Keratinocyte (primary cell): Measurements from ENCODE around the gene PIM3. TPM values are rescaled to one million over a fixed set of nuclear protein-coding genes. Genes with fewer than 3 reads are reported as not detected.

Source experiments
- DNase-seq: peaks from one replicate; pipeline ENCODE4 v3.0.0-alpha.2; 2011; ENCODE audit warnings: low read depth, missing footprints, low spot score
- FAIRE-seq: peaks from 2 replicates; lab custom pipeline; 2011; peaks lifted over from hg19 to GRCh38; lab: Jason Lieb, UNC
- H2AFZ ChIP-seq: 2 replicates; pipeline ENCODE4 v1.6.0; 2012; ENCODE audit warnings: low read length, control low read depth, inconsistent platforms; ENCODE audit not compliant: control insufficient read depth
- H3K27ac ChIP-seq: 2 replicates; pipeline ENCODE4 v1.5.1; 2011; ENCODE audit warnings: low read length; ENCODE audit not compliant: control insufficient read depth, insufficient read depth
- H3K27me3 ChIP-seq: 3 replicates; pipeline ENCODE4 v1.6.0; 2011; ENCODE audit warnings: low read length; ENCODE audit not compliant: control insufficient read depth, insufficient read depth; ENCODE audit errors: extremely low read depth
- H3K36me3 ChIP-seq, 2 experiments: 2 replicates in 1 of 2; 3 replicates in 1 of 2; pipeline ENCODE4 v1.5.1; 2011; ENCODE audit warnings: low read length in 2 of 2, mild to moderate bottlenecking in 1 of 2; ENCODE audit not compliant: control insufficient read depth in 2 of 2, insufficient read depth in 2 of 2; ENCODE audit errors: extremely low read depth in 1 of 2
- H3K4me1 ChIP-seq: 3 replicates; pipeline ENCODE4 v1.5.1; 2011; ENCODE audit warnings: low read length; ENCODE audit not compliant: control insufficient read depth, insufficient read depth; ENCODE audit errors: extremely low read depth
- H3K4me2 ChIP-seq: 3 replicates; pipeline ENCODE4 v1.6.0; 2011; ENCODE audit warnings: low read depth, low read length; ENCODE audit not compliant: control insufficient read depth, insufficient read depth; ENCODE audit errors: extremely low read depth
- H3K4me3 ChIP-seq, 3 experiments: fragments of 200-600 bp in 1 of 3; sonication (generic) in 1 of 3; 2 replicates in 2 of 3; 3 replicates in 1 of 3; pipeline ENCODE4 v1.5.1; 2011 to 2016; ENCODE audit warnings: low read length in 3 of 3, mild to moderate bottlenecking in 3 of 3, control low read depth in 2 of 3, inconsistent platforms in 1 of 3, low read depth in 1 of 3, mixed read lengths in 1 of 3, mixed run types in 1 of 3, moderate library complexity in 1 of 3; ENCODE audit not compliant: control insufficient read depth in 2 of 3, insufficient read depth in 2 of 3; ENCODE audit errors: extremely low read depth in 1 of 3
- H3K79me2 ChIP-seq: 2 replicates; pipeline ENCODE4 v1.6.0; 2012; ENCODE audit warnings: low read length; ENCODE audit not compliant: control insufficient read depth, insufficient read depth
- H3K9ac ChIP-seq: 3 replicates; pipeline ENCODE4 v1.6.0; 2011; ENCODE audit warnings: low read length; ENCODE audit not compliant: control insufficient read depth, insufficient read depth; ENCODE audit errors: extremely low read depth
- H3K9me1 ChIP-seq: 3 replicates; pipeline ENCODE4 v1.6.0; 2011; ENCODE audit warnings: low read length; ENCODE audit not compliant: control insufficient read depth, insufficient read depth; ENCODE audit errors: extremely low read depth
- H3K9me3 ChIP-seq: 2 replicates; pipeline ENCODE4 v1.5.1; 2012; ENCODE audit warnings: low read depth, low read length; ENCODE audit not compliant: control insufficient read depth
- H4K20me1 ChIP-seq: 3 replicates; pipeline ENCODE4 v1.6.0; 2011; ENCODE audit warnings: low read length; ENCODE audit not compliant: control insufficient read depth, insufficient read depth; ENCODE audit errors: extremely low read depth
- EZH2 ChIP-seq: IDR thresholded peaks from one replicate; pipeline ENCODE4 v1.6.1; 2012; ENCODE audit warnings: inconsistent platforms, mild to moderate bottlenecking, low read length, moderate library complexity
- dilution Hi-C: fragments of 300-500 bp; cut with MboI; formaldehyde crosslinking; loops from one replicate; pipeline ENCODE4 v1.7.0; 2020; ENCODE audit warnings: low sequenced_read_pairs; ENCODE audit not compliant: extremely low pct_ligation_motif_present
- polyA plus RNA-seq, 5 experiments: library from polyadenylated mRNA; depleted of rRNA in 3 of 5; stranded (reverse) in 3 of 5; stranded (forward) in 1 of 5; unstranded in 1 of 5; fragments of >200 nt; gene quantifications; 1 replicate in 1 of 5; 2 replicates in 3 of 5; 3 replicates in 1 of 5; pipeline versions ENCODE4 v1.2.1 to v1.2.3, GENCODE V29; 2011 to 2012; ENCODE audit warnings: missing spikeins in 2 of 5, low read depth in 1 of 5, low replicate concordance in 1 of 5
- TF ChIP-seq, protein P1 (sequence below), 3 experiments: IDR thresholded peaks in 1 of 3; conservative IDR thresholded peaks in 1 of 3; optimal IDR thresholded peaks in 1 of 3; 2 replicates in 2 of 3; 3 replicates in 1 of 3; pipeline versions ENCODE3 to v1.5.1; 2011; ENCODE audit warnings: low read length in 3 of 3, mild to moderate bottlenecking in 3 of 3, moderate library complexity in 2 of 3, control low read depth in 1 of 3, inconsistent platforms in 1 of 3; ENCODE audit not compliant: insufficient read depth in 2 of 3; ENCODE audit errors: extremely low read depth in 1 of 3

PIM3 gene
- polyA plus RNA-seq, 1 donor (not counting 4 experiments of a cell fraction or from before 2014, with no cell fraction given) = 3.4 TPM

GRCh38 chr22:49913026-49913425 lies 47.5 kb upstream of the PIM3 start:
- Histone ChIP-seq H3K4me3 (no peak overlapping the region), H3K4me2 (no peak overlapping the region), H3K9ac (no peak overlapping the region), H3K79me2 (peaks cover 7% of the 10 kb centered on the region), H3K4me1 (peaks cover 6% of the 10 kb centered on the region), H2AFZ (no peak overlapping the region), H3K9me3 (no peaks in the 10 kb centered on the region), H3K36me3 (peaks cover 2 to 13% of the 10 kb centered on the region in 2 experiments), H3K27ac (no peak overlapping the region), H3K27me3 (no peaks in the 10 kb centered on the region), H4K20me1 (no peaks in the 10 kb centered on the region), H3K9me1 (no peaks in the 10 kb centered on the region)
- FAIRE-seq (no peak), DNase-seq (no peak)
- dilution Hi-C loops = no loop called here
- TF ChIP-seq, protein P1, sequence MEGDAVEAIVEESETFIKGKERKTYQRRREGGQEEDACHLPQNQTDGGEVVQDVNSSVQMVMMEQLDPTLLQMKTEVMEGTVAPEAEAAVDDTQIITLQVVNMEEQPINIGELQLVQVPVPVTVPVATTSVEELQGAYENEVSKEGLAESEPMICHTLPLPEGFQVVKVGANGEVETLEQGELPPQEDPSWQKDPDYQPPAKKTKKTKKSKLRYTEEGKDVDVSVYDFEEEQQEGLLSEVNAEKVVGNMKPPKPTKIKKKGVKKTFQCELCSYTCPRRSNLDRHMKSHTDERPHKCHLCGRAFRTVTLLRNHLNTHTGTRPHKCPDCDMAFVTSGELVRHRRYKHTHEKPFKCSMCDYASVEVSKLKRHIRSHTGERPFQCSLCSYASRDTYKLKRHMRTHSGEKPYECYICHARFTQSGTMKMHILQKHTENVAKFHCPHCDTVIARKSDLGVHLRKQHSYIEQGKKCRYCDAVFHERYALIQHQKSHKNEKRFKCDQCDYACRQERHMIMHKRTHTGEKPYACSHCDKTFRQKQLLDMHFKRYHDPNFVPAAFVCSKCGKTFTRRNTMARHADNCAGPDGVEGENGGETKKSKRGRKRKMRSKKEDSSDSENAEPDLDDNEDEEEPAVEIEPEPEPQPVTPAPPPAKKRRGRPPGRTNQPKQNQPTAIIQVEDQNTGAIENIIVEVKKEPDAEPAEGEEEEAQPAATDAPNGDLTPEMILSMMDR (optimal IDR thresholded peaks at IDR 0.05 in 1 of 3, IDR thresholded peaks at IDR 0.05 in 1 of 3, conservative IDR thresholded peaks at IDR 0.05 in 1 of 3; ENCODE audit: extremely low read depth in 1 of 3, insufficient read depth in 2 of 3, low read length in 3 of 3) = no peak
- no peak for TF ChIP-seq EZH2

DNA sequence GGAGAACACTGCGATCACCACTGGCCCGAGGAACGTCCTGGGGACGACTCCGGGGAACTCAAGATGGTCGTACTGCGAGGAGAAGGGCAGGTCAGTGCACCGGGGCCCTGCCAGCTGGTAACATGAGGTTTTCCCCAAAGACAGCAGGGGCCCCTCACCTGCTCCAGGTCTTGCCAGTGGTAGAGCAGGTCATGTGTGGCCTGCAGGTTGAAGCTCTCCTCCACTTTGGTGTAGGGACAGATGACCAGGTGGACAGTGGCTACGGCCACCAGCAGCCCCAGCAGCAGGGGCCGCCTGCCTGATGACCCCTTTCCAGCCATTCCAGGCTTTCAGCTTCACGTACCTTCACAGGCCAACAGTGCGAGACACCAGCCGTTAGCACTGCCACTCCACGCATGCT lies 47.1 kb upstream of the PIM3 start:
- no peak overlapping the region for H3K9ac ChIP-seq
- TF ChIP-seq, protein P1 (optimal IDR thresholded peaks at IDR 0.05 in 1 of 3, IDR thresholded peaks at IDR 0.05 in 1 of 3, conservative IDR thresholded peaks at IDR 0.05 in 1 of 3; ENCODE audit: extremely low read depth in 1 of 3, insufficient read depth in 2 of 3, low read length in 3 of 3) = no peak
- no peak for TF ChIP-seq EZH2
- dilution Hi-C loops = no loop called here
- H3K27ac ChIP-seq = no peak overlapping the region
- H3K27me3 ChIP-seq = no peaks in the 10 kb centered on the region
- H3K9me3 ChIP-seq = no peaks in the 10 kb centered on the region
- H3K4me2 ChIP-seq = no peak overlapping the region
- peaks cover 7% of the 10 kb centered on the region for H3K79me2 ChIP-seq
- DNase-seq (no peak), FAIRE-seq (no peak)
- no peaks in the 10 kb centered on the region for H4K20me1 ChIP-seq
- no peak overlapping the region for H2AFZ ChIP-seq
- H3K4me1 ChIP-seq = peaks cover 6% of the 10 kb centered on the region
- peaks cover 2 to 13% of the 10 kb centered on the region in 2 experiments for H3K36me3 ChIP-seq
- H3K9me1 ChIP-seq = no peaks in the 10 kb centered on the region
- H3K4me3 ChIP-seq = no peak overlapping the region
